ENCODE measurements around the gene BTNL8. TPM values are rescaled to one million over a fixed set of nuclear protein-coding genes. Genes with fewer than 3 reads are reported as not detected.

BTNL8 gene
- total and polyA plus RNA-seq, 2 of the 13 experiments (the other 11 are each of a cell fraction or from before 2014, with no cell fraction given) = not detected

DNA sequence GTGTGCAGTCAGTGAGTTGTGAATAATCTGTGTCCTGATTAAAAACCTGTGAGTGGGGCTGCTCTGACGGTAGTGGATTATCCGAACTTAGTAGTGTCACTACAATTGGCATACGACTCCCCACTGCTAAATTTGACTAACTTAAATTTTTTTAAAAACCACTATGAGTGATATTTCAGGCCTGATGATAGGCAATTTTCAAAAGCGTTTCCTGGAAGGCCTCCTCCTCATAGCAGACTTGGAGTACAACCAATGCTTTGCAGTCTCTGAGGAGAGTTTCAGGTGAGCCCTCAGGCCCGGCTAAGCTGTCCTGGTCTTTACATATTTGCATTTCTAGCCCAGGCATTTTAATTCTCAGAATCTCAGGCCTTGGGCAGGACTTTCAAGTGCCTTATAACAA lies 10.8 kb downstream of the BTNL8 start:
- ChIA-PET CTCF (ENCODE audit: low intra/inter-chr PET ratio, low total read pairs) (no interaction called here), POLR2A (no interaction called here)
- no peak for TF ChIP-seq NCOR1 (IDR thresholded peaks at IDR 0.05; ENCODE audit: borderline replicate concordance, low read length)
- TF ChIP-seq, protein P1, sequence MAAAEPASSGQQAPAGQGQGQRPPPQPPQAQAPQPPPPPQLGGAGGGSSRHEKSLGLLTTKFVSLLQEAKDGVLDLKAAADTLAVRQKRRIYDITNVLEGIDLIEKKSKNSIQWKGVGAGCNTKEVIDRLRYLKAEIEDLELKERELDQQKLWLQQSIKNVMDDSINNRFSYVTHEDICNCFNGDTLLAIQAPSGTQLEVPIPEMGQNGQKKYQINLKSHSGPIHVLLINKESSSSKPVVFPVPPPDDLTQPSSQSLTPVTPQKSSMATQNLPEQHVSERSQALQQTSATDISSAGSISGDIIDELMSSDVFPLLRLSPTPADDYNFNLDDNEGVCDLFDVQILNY (CRISPR knock-in tag; conservative IDR thresholded peaks at IDR 0.05) = no peak
- TF ChIP-seq NCOA5 (CRISPR knock-in tag; IDR thresholded peaks at IDR 0.05) = no peak
- TF ChIP-seq SOX13 (IDR thresholded peaks at IDR 0.05) = no peak
- TF ChIP-seq SOX13 (CRISPR knock-in tag; conservative IDR thresholded peaks at IDR 0.05 in 1 of 2, IDR thresholded peaks at IDR 0.05 in 1 of 2) = no peak
- no peak for ATAC-seq
- H3K4me3 ChIP-seq (replicated peaks in 1 of 3; ENCODE audit: insufficient read depth in 1 of 3, low read depth in 2 of 3, low read length in 3 of 3) = no peak overlapping the region
- intact Hi-C loops (cut with micrococcal nuclease; ENCODE audit: unreplicated experiment) (no loop called here), in situ Hi-C loops (cut with HindIII; ENCODE audit: extremely low pct_ligation_motif_present, low pct_unique_long_range_greater_than_20kb) (no loop called here)
- DNase-seq (ENCODE audit: low spot score) = no peak
- no peaks in the 10 kb centered on the region for H3K79me2 ChIP-seq (ENCODE audit: insufficient read depth, low read length)
- H3K27me3 ChIP-seq (ENCODE audit: control insufficient read depth in 1 of 2, insufficient read depth in 2 of 2, low read length in 2 of 2) = peaks cover 0 to 3% of the 10 kb centered on the region in 2 experiments; a peak in 3 of 5 replicates
- H3K9ac ChIP-seq (ENCODE audit: insufficient read depth, low read depth, low read length) = no peak overlapping the region
- no TSS peak for BruUV-seq (replicated peaks)
- no peak overlapping the region for H3K4me2 ChIP-seq (ENCODE audit: low read depth, low read length)
- H3K27ac ChIP-seq (ENCODE audit: extremely low read length, insufficient read depth, low read length) = no peak overlapping the region
- no peaks in the 10 kb centered on the region for H3K4me1 ChIP-seq (ENCODE audit: insufficient read depth, low read length)
- H3K36me3 ChIP-seq (replicated peaks in 1 of 2; ENCODE audit: control insufficient read depth in 1 of 2, insufficient read depth in 2 of 2, low read length in 2 of 2) = no peaks in the 10 kb centered on the region
- FAIRE-seq = no peak
- H2AFZ ChIP-seq (ENCODE audit: low read length) = no peak overlapping the region
- H3K9me3 ChIP-seq (ENCODE audit: low read length) = no peaks in the 10 kb centered on the region
- H4K20me1 ChIP-seq (ENCODE audit: insufficient read depth, low read length) = no peaks in the 10 kb centered on the region
- WGBS (ENCODE audit: low lambda C conversion rate) = 35% methylated on average over 5 of the region's 5 CpGs

GRCh38 chr5:180910182-180910581 lies 11.2 kb downstream of the BTNL8 start:
- Histone ChIP-seq H3K4me2 (ENCODE audit: low read depth, low read length) (no peak overlapping the region), H3K4me3 (replicated peaks in 1 of 3; ENCODE audit: insufficient read depth in 1 of 3, low read depth in 2 of 3, low read length in 3 of 3) (no peak overlapping the region), H3K9me3 (ENCODE audit: low read length) (no peaks in the 10 kb centered on the region), H3K9ac (ENCODE audit: insufficient read depth, low read depth, low read length) (no peak overlapping the region), H3K79me2 (ENCODE audit: insufficient read depth, low read length) (no peaks in the 10 kb centered on the region), H3K36me3 (replicated peaks in 1 of 2; ENCODE audit: control insufficient read depth in 1 of 2, insufficient read depth in 2 of 2, low read length in 2 of 2) (no peaks in the 10 kb centered on the region), H3K27ac (ENCODE audit: extremely low read length, insufficient read depth, low read length) (no peak overlapping the region), H2AFZ (ENCODE audit: low read length) (no peak overlapping the region), H3K4me1 (ENCODE audit: insufficient read depth, low read length) (no peaks in the 10 kb centered on the region), H4K20me1 (ENCODE audit: insufficient read depth, low read length) (no peaks in the 10 kb centered on the region), H3K27me3 (ENCODE audit: control insufficient read depth in 1 of 2, insufficient read depth in 2 of 2, low read length in 2 of 2) (peaks cover 0 to 3% of the 10 kb centered on the region in 2 experiments; a peak in 3 of 5 replicates)
- no TSS peak for BruUV-seq (replicated peaks)
- FAIRE-seq = no peak
- 19% methylated on average over 2 of the region's 2 CpGs for WGBS (ENCODE audit: low lambda C conversion rate)
- intact Hi-C loops (cut with micrococcal nuclease; ENCODE audit: unreplicated experiment) (no loop called here), in situ Hi-C loops (cut with HindIII; ENCODE audit: extremely low pct_ligation_motif_present, low pct_unique_long_range_greater_than_20kb) (no loop called here)
- ChIA-PET CTCF (ENCODE audit: low intra/inter-chr PET ratio, low total read pairs) (no interaction called here), POLR2A (no interaction called here)
- DNase-seq (ENCODE audit: low spot score) = no peak
- no peak for ATAC-seq
- TF ChIP-seq ZBTB42 (CRISPR knock-in tag; IDR thresholded peaks at IDR 0.05) (no peak), ZNF333 (CRISPR knock-in tag; IDR thresholded peaks at IDR 0.05; ENCODE audit: borderline replicate concordance) (no peak), JDP2 (CRISPR knock-in tag; IDR thresholded peaks at IDR 0.05; ENCODE audit: borderline replicate concordance) (no peak), HNRNPK (IDR thresholded peaks at IDR 0.05; ENCODE audit: low read depth, low read length, poor library complexity, severe bottlenecking) (no peak), HMGXB4 (CRISPR knock-in tag; IDR thresholded peaks at IDR 0.05; ENCODE audit: borderline replicate concordance in 1 of 2, low read depth in 1 of 2) (no peak), ZNF331 (CRISPR knock-in tag; IDR thresholded peaks at IDR 0.05) (no peak), ZNF10 (CRISPR knock-in tag; IDR thresholded peaks at IDR 0.05; ENCODE audit: borderline replicate concordance, low read depth) (no peak), ZNF766 (CRISPR knock-in tag; IDR thresholded peaks at IDR 0.05; ENCODE audit: borderline replicate concordance) (no peak)

All from HepG2 (cell line).